ENCODE measurements around the gene RYR3. TPM values are rescaled to one million over a fixed set of nuclear protein-coding genes. Genes with fewer than 3 reads are reported as not detected.

Gene RYR3
- total RNA-seq, 1 experiment from 2014 or later: not detected

GRCh38 chr15:33500432-33501195, 189.8 kb downstream of the RYR3 start:
- no peak overlapping the region for H3K27ac ChIP-seq (ENCODE audit: low read depth, low read length, poor library complexity, severe bottlenecking)
- no peaks in the 10 kb centered on the region for H3K36me3 ChIP-seq (ENCODE audit: insufficient read depth, low read length, poor library complexity, severe bottlenecking)
- no peak for DNase-seq (ENCODE audit: low spot score)
- no peak for TF ChIP-seq CTCF (conservative IDR thresholded peaks at IDR 0.05; ENCODE audit: low read depth, low read length)
- TF ChIP-seq EZH2 (IDR thresholded peaks at IDR 0.05; ENCODE audit: borderline replicate concordance, low read depth, low read length, poor library complexity, severe bottlenecking): no peak
- no peaks in the 10 kb centered on the region for H3K4me1 ChIP-seq (ENCODE audit: insufficient read depth, low read length, poor library complexity, severe bottlenecking)
- no peak overlapping the region for H3K4me3 ChIP-seq (ENCODE audit: low read depth, low read length, poor library complexity, severe bottlenecking)
- no peaks in the 10 kb centered on the region for H3K9me3 ChIP-seq (ENCODE audit: low read depth, low read length, poor library complexity, severe bottlenecking)
- ChIA-PET CTCF (no interaction called here), POLR2A (ENCODE audit: low non-redundant PET) (no interaction called here)
- H3K27me3 ChIP-seq (replicated peaks; ENCODE audit: insufficient read depth, low read depth, low read length, poor library complexity): peaks cover 13% of the 10 kb centered on the region
- intact Hi-C loops (cut with micrococcal nuclease; ENCODE audit: unreplicated experiment): no loop called here
- BruUV-seq (replicated peaks): no TSS peak

- H3K9me3 ChIP-seq (ENCODE audit: low read depth, low read length, poor library complexity, severe bottlenecking): no peaks in the 10 kb centered on the region
- TF ChIP-seq CTCF (conservative IDR thresholded peaks at IDR 0.05; ENCODE audit: low read depth, low read length): no peak
- TF ChIP-seq EZH2 (IDR thresholded peaks at IDR 0.05; ENCODE audit: borderline replicate concordance, low read depth, low read length, poor library complexity, severe bottlenecking): no peak
- no peak for DNase-seq (ENCODE audit: low spot score)
- CTCF ChIA-PET: no interaction called here
- H3K36me3 ChIP-seq (ENCODE audit: insufficient read depth, low read length, poor library complexity, severe bottlenecking): no peaks in the 10 kb centered on the region
- H3K27me3 ChIP-seq (replicated peaks; ENCODE audit: insufficient read depth, low read depth, low read length, poor library complexity): peaks cover 7% of the 10 kb centered on the region
- POLR2A ChIA-PET (ENCODE audit: low non-redundant PET): no interaction called here
- no TSS peak for BruUV-seq (replicated peaks)
- H3K27ac ChIP-seq (ENCODE audit: low read depth, low read length, poor library complexity, severe bottlenecking): no peak overlapping the region
- H3K4me1 ChIP-seq (ENCODE audit: insufficient read depth, low read length, poor library complexity, severe bottlenecking): no peaks in the 10 kb centered on the region
- H3K4me3 ChIP-seq (ENCODE audit: low read depth, low read length, poor library complexity, severe bottlenecking): no peak overlapping the region
- intact Hi-C loops (cut with micrococcal nuclease; ENCODE audit: unreplicated experiment): no loop called here
These were observed 192.9 kb downstream of the RYR3 start for GRCh38 chr15:33503681-33504080.

DNA sequence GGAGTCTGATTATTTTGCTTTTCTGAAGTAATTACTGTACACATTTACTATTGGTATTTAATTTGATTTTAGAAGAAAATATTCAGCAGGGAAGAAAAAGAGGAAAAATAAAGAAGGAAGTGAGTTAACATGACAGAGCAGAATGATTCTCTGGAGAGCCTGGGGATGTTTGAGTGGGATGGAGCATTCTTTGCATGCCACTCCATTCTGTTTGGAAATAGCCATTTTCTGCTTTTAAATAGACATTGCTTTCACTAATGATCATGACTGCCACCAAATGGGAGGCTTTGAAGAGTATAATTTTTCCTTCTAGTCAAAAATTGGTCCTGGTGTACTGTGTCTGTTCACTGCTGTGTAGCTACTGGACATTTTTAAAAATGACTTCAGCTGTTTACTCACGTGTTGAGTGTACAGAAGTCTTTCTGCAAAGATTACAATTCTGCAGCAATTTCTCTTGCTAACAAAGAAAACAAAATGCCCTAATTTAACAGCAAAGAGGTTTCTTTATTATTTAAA, 196.1 kb downstream of the RYR3 start:
- H3K27me3 ChIP-seq (replicated peaks; ENCODE audit: insufficient read depth, low read depth, low read length, poor library complexity): peaks cover 5% of the 10 kb centered on the region
- BruUV-seq (replicated peaks): no TSS peak
- no peak for DNase-seq (ENCODE audit: low spot score)
- no peaks in the 10 kb centered on the region for H3K36me3 ChIP-seq (ENCODE audit: insufficient read depth, low read length, poor library complexity, severe bottlenecking)
- H3K27ac ChIP-seq (ENCODE audit: low read depth, low read length, poor library complexity, severe bottlenecking): no peak overlapping the region
- H3K9me3 ChIP-seq (ENCODE audit: low read depth, low read length, poor library complexity, severe bottlenecking): no peaks in the 10 kb centered on the region
- TF ChIP-seq EZH2 (IDR thresholded peaks at IDR 0.05; ENCODE audit: borderline replicate concordance, low read depth, low read length, poor library complexity, severe bottlenecking) (no peak), CTCF (conservative IDR thresholded peaks at IDR 0.05; ENCODE audit: low read depth, low read length) (no peak)
- CTCF ChIA-PET: no interaction called here
- no peaks in the 10 kb centered on the region for H3K4me1 ChIP-seq (ENCODE audit: insufficient read depth, low read length, poor library complexity, severe bottlenecking)
- POLR2A ChIA-PET (ENCODE audit: low non-redundant PET): no interaction called here
- H3K4me3 ChIP-seq (ENCODE audit: low read depth, low read length, poor library complexity, severe bottlenecking): no peak overlapping the region
- intact Hi-C loops (cut with micrococcal nuclease; ENCODE audit: unreplicated experiment): no loop called here

Data from A673 (cell line).